HG03565 (cell line): Measurements from ENCODE around the gene C16orf96.
"Not testable (repeated sequence)": the region's sequence is repeated elsewhere in the genome, so short reads cannot be mapped to it uniquely, and the experiment has no call there.

Experiments used
- ATAC-seq: cut with Tn5 transposase; IDR thresholded peaks from one replicate; pipeline ENCODE4 v1.9.1; 2021; ENCODE audit warnings: mild to moderate bottlenecking, moderate library complexity; ENCODE audit not compliant: unreplicated experiment

Gene C16orf96

GRCh38 chr16:4561596-4561995 lies 5.5 kb downstream of the C16orf96 start:
- ATAC-seq: no peak

- no peak for ATAC-seq
Observed at GRCh38 chr16:4564661-4565267, 8.6 kb downstream of the C16orf96 start.

- no peak for ATAC-seq
Observed at GRCh38 chr16:4566144-4566543, 10.0 kb downstream of the C16orf96 start.

- ATAC-seq: no peak
Observed at GRCh38 chr16:4570086-4570485, 13.9 kb downstream of the C16orf96 start.

GRCh38 chr16:4570688-4571321 lies 14.7 kb downstream of the C16orf96 start:
- no peak for ATAC-seq

GRCh38 chr16:4572715-4573114 lies 16.6 kb downstream of the C16orf96 start:
- ATAC-seq: no peak

- not testable (repeated sequence) for ATAC-seq
Observed at GRCh38 chr16:4573926-4574325, 17.8 kb downstream of the C16orf96 start.

- no peak for ATAC-seq
Observed at GRCh38 chr16:4574919-4575705, 19.0 kb downstream of the C16orf96 start.

GRCh38 chr16:4576008-4576407 lies 19.9 kb downstream of the C16orf96 start:
- ATAC-seq: no peak

- ATAC-seq: no peak
Observed at GRCh38 chr16:4578961-4579530, 22.9 kb downstream of the C16orf96 start.

- no peak for ATAC-seq
Observed at GRCh38 chr16:4580250-4580649, 24.1 kb downstream of the C16orf96 start.

- no peak for ATAC-seq
Observed at GRCh38 chr16:4583906-4584305, 27.8 kb downstream of the C16orf96 start.

- no peak for ATAC-seq
Observed at GRCh38 chr16:4586291-4586690, 30.2 kb downstream of the C16orf96 start.

- ATAC-seq: no peak
Observed at GRCh38 chr16:4588386-4588785, 32.2 kb downstream of the C16orf96 start.

GRCh38 chr16:4588961-4589360 lies 32.8 kb downstream of the C16orf96 start:
- ATAC-seq: no peak

GRCh38 chr16:4591191-4591590 lies 35.1 kb downstream of the C16orf96 start:
- ATAC-seq: no peak

GRCh38 chr16:4591706-4592470 lies 35.7 kb downstream of the C16orf96 start:
- ATAC-seq: no peak

GRCh38 chr16:4593086-4593485 lies 36.9 kb downstream of the C16orf96 start:
- ATAC-seq: no peak

- ATAC-seq: no peak
Observed at GRCh38 chr16:4594433-4595410, 38.6 kb downstream of the C16orf96 start.

GRCh38 chr16:4597174-4597573 lies 41.0 kb downstream of the C16orf96 start:
- ATAC-seq: no peak
